Right ventricle myocardium inferior (tissue), 1 donor: ENCODE results near the gene BCAP31. TPM values are rescaled to one million over a fixed set of nuclear protein-coding genes. Genes with fewer than 3 reads are reported as not detected.

ENCODE experiments used
- ATAC-seq: fragments of 200-7000 bp; cut with Tn5 transposase; one replicate; pipeline ENCODE4 v1.9.1; 2020; ENCODE audit warnings: mild to moderate bottlenecking, moderate library complexity
- DNase-seq: peaks from one replicate; pipeline ENCODE4 v3.0.0; 2021; ENCODE audit errors: missing footprints
- intact Hi-C: fragments of 100-400 bp; cut with DNase I; formaldehyde crosslinking; loops from one replicate; pipeline ENCODE4 v1.11.0; 2022
- long read RNA-seq: library from polyadenylated mRNA; unstranded; transcript quantifications from one replicate; pipeline ENCODE4 v2.0.0, GENCODE V29; 2021
- total RNA-seq: library from RNA; stranded (reverse); fragmentation: NEBNext Ultra II Directional; extraction: Animal tissue kit (Norgen Biotek cat#: 25700); gene quantifications from one replicate; pipeline ENCODE4 v1.2.1, GENCODE V29; 2021
- donor health status: DM: no; HTN: yes; CAD: no; lungs with severe emphysema.

BCAP31 gene
- total RNA-seq, result 98.5 TPM
- long read RNA-seq, transcript BCAP31-201 (8 exons, 1,643 nt), result major isoform, 90 of 105 reads
- long read RNA-seq, partial matches to known transcripts, result 6 of 105 reads
- long read RNA-seq, other reads (novel, unspliced or antisense), result 6 of 105 reads

- ATAC-seq (peak; percentile 86), DNase-seq (peak; percentile 95)
- intact Hi-C loops, result loop anchor here (5.0 kb wide), 1 partner anchor 37 kb away; the partner anchor contains the start of gene SLC6A8
Measured at GRCh38 chrX:153724252-153725038, at the start of gene BCAP31, which contains the start of gene ABCD1. BCAP31 (minus strand) TSS chrX:153724387; CDS start chrX:153723244, 1,143 bp downstream. ABCD1 (plus strand) TSS chrX:153724856; CDS start chrX:153725267, 411 bp downstream.

- ATAC-seq (no peak), DNase-seq (no peak)
- intact Hi-C loops, result no loop called here
Measured at GRCh38 chrX:153773218-153773611, 49.0 kb upstream of the BCAP31 start.

GRCh38 chrX:153772316-153773217, 48.4 kb upstream of the BCAP31 start:
- no peak for DNase-seq
- ATAC-seq, result no peak
- intact Hi-C loops, result no loop called here

- DNase-seq (no peak), ATAC-seq (no peak)
- intact Hi-C loops, result no loop called here
Measured at GRCh38 chrX:153771415-153772315, 47.5 kb upstream of the BCAP31 start.

GRCh38 chrX:153770601-153771414, 46.6 kb upstream of the BCAP31 start:
- no peak for DNase-seq
- no peak for ATAC-seq
- intact Hi-C loops, result no loop called here

- DNase-seq, result no peak
- intact Hi-C loops, result no loop called here
Measured at GRCh38 chrX:153769865-153770600, 45.8 kb upstream of the BCAP31 start.

GRCh38 chrX:153769158-153769864, 45.1 kb upstream of the BCAP31 start:
- intact Hi-C loops, result no loop called here
- ATAC-seq (no peak), DNase-seq (no peak)

More at GRCh38 chrX:153769865-153770600, 45.8 kb upstream of the BCAP31 start:
- ATAC-seq, result no peak

GRCh38 chrX:153768311-153769157, 44.3 kb upstream of the BCAP31 start:
- DNase-seq (no peak), ATAC-seq (no peak)
- intact Hi-C loops, result no loop called here

- no peak for ATAC-seq
Measured at GRCh38 chrX:153767674-153768055, 43.5 kb upstream of the BCAP31 start.

GRCh38 chrX:153766871-153767673, 42.9 kb upstream of the BCAP31 start:
- DNase-seq (no peak), ATAC-seq (no peak)
- intact Hi-C loops, result no loop called here

More at GRCh38 chrX:153767674-153768055, 43.5 kb upstream of the BCAP31 start:
- intact Hi-C loops, result no loop called here
- no peak for DNase-seq

GRCh38 chrX:153766098-153766817, 42.1 kb upstream of the BCAP31 start:
- ATAC-seq (no peak), DNase-seq (no peak)
- intact Hi-C loops, result no loop called here

- peak; percentile 47 for ATAC-seq
- no peak for DNase-seq
- intact Hi-C loops, result no loop called here
Measured at GRCh38 chrX:153765138-153766079, 41.2 kb upstream of the BCAP31 start.

- DNase-seq (no peak), ATAC-seq (no peak)
Measured at GRCh38 chrX:153764786-153765137, 40.6 kb upstream of the BCAP31 start.

More at GRCh38 chrX:153764786-153765137, 40.6 kb upstream of the BCAP31 start:
- intact Hi-C loops, result loop anchor here (1.0 kb wide), 1 partner anchor 189 kb away; no protein-coding TSS in a partner anchor
